ENCODE data around the gene SPACA1. TPM values are rescaled to one million over a fixed set of nuclear protein-coding genes. Genes with fewer than 3 reads are reported as not detected.

The SPACA1 gene
- total RNA-seq: not detected in 2 replicates

GRCh38 chr6:88047510-88048150 is at the start of gene SPACA1:
Gene SPACA1, plus strand, starts transcription at chr6:88047841. Its CDS starts 65 bp downstream, at chr6:88047906.

Other genes starting within 250 kb of the SPACA1 start
- under 0.01 and 0.45 TPM in 2 replicates for gene CNR1, start 118.5 kb downstream of the SPACA1 start, total RNA-seq

All from bronchus fibroblast of lung (primary cell).